ENCODE results near the gene DDIAS.
"Not testable (repeated sequence)": the region's sequence is repeated elsewhere in the genome, so short reads cannot be mapped to it uniquely, and the experiment has no call there.

DNA sequence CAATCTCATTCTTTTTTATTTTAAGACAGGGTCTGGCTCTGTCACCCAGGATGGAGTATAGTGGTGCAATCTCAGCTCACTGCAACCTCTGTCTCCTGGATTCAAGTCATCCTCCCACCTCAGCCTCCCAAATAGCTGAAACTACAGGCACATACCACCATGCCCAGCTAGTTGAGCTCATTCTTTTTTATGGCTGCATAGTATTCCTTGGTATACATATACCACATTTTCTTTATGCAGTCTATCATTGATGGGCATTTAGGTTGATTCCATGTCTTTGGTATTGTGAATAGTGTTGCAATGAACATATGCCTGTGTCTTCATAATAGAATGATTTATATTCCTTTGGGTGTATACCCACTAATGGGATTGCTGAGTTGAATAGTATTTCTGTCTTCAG lies 60.5 kb downstream of the DDIAS start:
- not testable (repeated sequence) for TF ChIP-seq CTCF, EP300, POLR2A (IDR thresholded peaks at IDR 0.05)
